GM19240 (cell line): ENCODE results near the gene KIRREL1.

Experiments used
- DNase-seq: peaks from one replicate; pipeline ENCODE4 v3.0.0; 2011; ENCODE audit warnings: low spot score; ENCODE audit not compliant: insufficient read length

KIRREL1 gene

GRCh38 chr1:157971769-157972168, 21.7 kb upstream of the KIRREL1 start:
- DNase-seq = no peak

GRCh38 chr1:157975228-157975950, 18.1 kb upstream of the KIRREL1 start:
- no peak for DNase-seq

GRCh38 chr1:157976888-157977287, 16.6 kb upstream of the KIRREL1 start:
- no peak for DNase-seq

GRCh38 chr1:157978586-157979403, 14.7 kb upstream of the KIRREL1 start:
- no peak for DNase-seq

GRCh38 chr1:157982136-157982535, 11.3 kb upstream of the KIRREL1 start:
- DNase-seq = no peak

GRCh38 chr1:157983787-157984186, 9.7 kb upstream of the KIRREL1 start:
- no peak for DNase-seq

GRCh38 chr1:157984469-157984868, 9.0 kb upstream of the KIRREL1 start:
- DNase-seq = no peak

- no peak for DNase-seq
Measured at GRCh38 chr1:157985473-157985872, 8.0 kb upstream of the KIRREL1 start.

GRCh38 chr1:157988002-157988401, 5.4 kb upstream of the KIRREL1 start:
- no peak for DNase-seq

- DNase-seq = peak; percentile 68
Measured at GRCh38 chr1:157992031-157992832, 1.2 kb upstream of the KIRREL1 start.

- no peak for DNase-seq
Measured at GRCh38 chr1:157992833-157993146, 655 bp upstream of the KIRREL1 start.

- no peak for DNase-seq
Measured at GRCh38 chr1:157993918-157994605, 617 bp downstream of the KIRREL1 start.

- DNase-seq = no peak
Measured at GRCh38 chr1:157994704-157995582, 1.5 kb downstream of the KIRREL1 start.

- no peak for DNase-seq
Measured at GRCh38 chr1:157995583-157996169, 2.2 kb downstream of the KIRREL1 start.

- DNase-seq = no peak
Measured at GRCh38 chr1:157996433-157996832, 3.0 kb downstream of the KIRREL1 start.

- no peak for DNase-seq
Measured at GRCh38 chr1:158000507-158000906, 7.1 kb downstream of the KIRREL1 start.

GRCh38 chr1:158002022-158002630, 8.7 kb downstream of the KIRREL1 start:
- no peak for DNase-seq

- no peak for DNase-seq
Measured at GRCh38 chr1:158002631-158003405, 9.4 kb downstream of the KIRREL1 start.

GRCh38 chr1:158003406-158003800, 10.0 kb downstream of the KIRREL1 start:
- DNase-seq = no peak
